HTERT RPE-1 (cell line): Measurements from ENCODE around the gene KLF1.
"Not testable (repeated sequence)": the region's sequence is repeated elsewhere in the genome, so short reads cannot be mapped to it uniquely, and the experiment has no call there.

Experiments
- in situ Hi-C: fragments of 300-500 bp; cut with MboI; formaldehyde crosslinking; loops from 4 replicates; pipeline ENCODE4 v1.14.3; 2020; ENCODE audit warnings: low sequenced_read_pairs

The KLF1 gene

DNA sequence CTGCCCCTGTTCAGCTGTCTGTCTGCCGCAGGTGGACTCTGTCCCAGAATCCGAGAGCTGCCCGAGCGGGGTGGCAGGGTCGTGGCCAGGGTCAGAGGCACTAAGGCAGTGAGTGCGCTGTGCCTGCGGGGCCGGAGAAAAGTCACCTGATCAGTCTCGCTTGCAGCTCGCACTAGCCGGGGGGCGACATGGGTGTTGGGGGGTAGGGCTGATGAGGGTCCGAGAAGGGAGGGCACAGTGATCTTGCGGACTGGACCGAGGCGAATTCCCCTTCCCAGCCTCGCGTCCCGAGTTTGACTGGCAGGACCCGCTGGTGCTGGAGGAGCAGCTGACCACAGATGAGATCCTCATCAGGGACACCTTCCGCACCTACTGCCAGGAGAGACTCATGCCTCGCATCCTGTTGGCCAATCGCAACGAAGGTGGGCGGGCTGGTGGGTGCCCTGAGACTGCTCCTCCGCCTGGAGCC, 4.6 kb upstream of the KLF1 start:
- in situ Hi-C loops, result no loop called here

DNA sequence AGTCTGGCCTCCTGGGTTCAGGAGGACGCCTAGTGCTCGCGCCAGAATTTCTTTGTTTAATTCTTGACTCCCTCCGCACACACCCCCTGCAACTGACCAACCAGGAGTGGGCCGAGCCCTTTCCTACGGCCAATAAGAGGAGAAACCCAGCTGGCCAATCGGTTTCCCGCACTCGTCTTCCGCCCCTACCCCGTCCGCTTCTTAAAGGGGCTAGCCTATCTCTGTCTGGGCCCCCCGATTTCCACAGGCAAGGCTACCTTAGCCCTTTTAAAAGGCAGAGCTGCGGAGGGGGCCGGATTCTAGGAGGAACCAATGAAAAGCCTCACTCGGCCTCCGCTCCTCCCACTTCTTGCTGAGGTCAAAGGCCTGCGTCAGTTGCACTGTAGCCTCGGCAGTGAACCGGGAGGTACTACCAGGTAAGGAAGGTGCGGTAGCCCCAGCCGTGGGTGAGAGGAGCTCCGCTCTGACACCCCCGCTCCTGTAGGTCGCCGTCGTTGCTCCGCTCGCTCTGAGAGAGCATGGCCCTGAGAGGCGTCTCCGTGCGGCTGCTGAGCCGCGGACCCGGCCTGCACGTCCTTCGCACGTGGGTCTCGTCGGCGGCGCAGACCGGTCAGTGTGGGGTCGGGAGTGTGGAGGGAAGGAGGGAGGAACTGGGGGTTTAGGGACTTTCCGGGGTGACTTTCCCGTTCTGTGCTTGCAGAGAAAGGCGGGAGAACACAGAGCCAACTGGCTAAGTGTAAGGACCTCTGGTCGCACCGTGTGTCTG, 4.0 kb upstream of the KLF1 start, which contains the start of gene GCDH:
Gene GCDH, plus strand, starts transcription at position 374 of the 766 bp plus-strand sequence. Its CDS starts 145 bp downstream, at position 519.
- in situ Hi-C loops, result no loop called here

DNA sequence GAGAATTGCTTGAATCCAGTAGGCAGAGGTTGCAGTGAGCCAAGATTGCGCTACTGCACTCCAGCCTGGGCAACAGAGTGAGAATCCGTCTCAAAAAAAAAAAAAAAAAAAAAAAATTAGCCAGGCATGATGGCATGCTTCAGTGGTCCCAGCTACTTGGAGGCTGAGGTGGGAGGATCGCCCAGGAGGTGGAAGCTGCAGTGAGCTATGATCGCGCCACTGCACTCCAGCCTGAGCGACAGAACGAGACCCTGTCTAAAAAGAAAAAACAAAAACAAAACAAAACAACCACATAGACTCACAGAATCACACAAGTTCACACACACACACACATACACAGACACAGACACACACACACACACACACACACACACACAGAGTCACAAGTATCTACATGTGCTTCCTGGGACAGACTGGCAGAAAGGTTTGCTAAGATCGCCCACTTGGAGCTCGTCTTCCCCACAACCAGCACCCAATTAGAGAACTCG, 3.3 kb upstream of the KLF1 start:
- in situ Hi-C loops, result not testable (repeated sequence)

- in situ Hi-C loops, result no loop called here
These were observed 1.1 kb upstream of the KLF1 start for GRCh38 chr19:12888006-12888603.

DNA sequence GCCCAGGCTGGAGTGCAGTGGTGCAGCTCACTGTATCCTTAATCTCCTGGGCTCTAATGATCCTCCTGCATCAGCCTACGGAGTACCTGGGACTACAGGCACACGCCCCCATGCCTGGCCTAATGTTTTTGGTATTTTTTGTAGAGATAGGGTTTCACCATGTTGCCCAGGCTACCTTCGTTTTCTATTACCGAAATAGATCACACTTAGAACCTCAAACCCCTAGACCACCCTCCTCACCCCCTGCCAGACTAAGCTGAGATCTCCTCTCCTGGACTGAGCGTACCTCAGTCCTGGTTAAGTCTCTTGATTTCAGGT, 391 bp downstream of the KLF1 start:
- in situ Hi-C loops, result no loop called here

GRCh38 chr19:12885749-12886650, 1.0 kb downstream of the KLF1 start:
- in situ Hi-C loops, result no loop called here

- in situ Hi-C loops, result no loop called here
These were observed 1.9 kb downstream of the KLF1 start for GRCh38 chr19:12884926-12885748.

DNA sequence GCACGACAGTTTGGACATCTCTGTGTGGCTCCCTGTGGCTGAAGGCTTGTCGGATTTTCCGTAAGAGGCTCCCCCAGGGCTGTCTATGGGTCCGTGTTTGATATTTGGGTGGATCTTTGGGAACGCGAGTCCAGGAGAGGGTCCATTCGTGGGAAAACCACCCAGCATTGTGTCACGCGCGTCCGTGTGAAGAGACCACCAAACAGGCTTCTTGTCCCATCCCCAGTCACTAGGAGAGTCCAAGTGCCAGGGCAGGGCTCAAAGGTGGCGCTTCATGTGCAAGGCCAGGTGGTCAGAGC, 2.4 kb downstream of the KLF1 start:
- in situ Hi-C loops, result no loop called here

GRCh38 chr19:12884202-12884601, 2.8 kb downstream of the KLF1 start:
- in situ Hi-C loops, result no loop called here

DNA sequence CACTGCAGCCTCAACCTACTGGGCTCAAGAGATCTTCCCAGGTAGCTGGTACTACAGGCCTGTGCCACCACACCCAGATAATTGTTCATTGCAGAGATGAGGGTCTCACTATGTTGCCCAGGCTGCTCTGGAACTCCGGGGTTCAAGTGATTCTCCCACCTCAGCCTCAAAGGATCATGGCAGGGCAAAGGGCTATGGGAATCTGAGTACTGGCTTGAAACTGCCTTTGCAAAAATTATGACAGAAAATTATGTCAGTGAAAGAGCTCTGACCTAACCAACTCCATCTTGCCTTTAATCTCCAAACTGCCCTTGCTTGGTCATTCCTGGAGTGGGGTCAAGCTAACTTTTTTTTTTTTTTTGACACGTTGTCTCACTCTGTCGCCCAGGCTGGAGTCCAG, 4.4 kb downstream of the KLF1 start:
- in situ Hi-C loops, result no loop called here

- in situ Hi-C loops, result no loop called here
These were observed 5.7 kb downstream of the KLF1 start, which contains the start of gene DNASE2 for GRCh38 chr19:12881172-12881808. TSS of gene DNASE2 (minus strand) at chr19:12881449. CDS start at chr19:12881375, 74 bp downstream.

DNA sequence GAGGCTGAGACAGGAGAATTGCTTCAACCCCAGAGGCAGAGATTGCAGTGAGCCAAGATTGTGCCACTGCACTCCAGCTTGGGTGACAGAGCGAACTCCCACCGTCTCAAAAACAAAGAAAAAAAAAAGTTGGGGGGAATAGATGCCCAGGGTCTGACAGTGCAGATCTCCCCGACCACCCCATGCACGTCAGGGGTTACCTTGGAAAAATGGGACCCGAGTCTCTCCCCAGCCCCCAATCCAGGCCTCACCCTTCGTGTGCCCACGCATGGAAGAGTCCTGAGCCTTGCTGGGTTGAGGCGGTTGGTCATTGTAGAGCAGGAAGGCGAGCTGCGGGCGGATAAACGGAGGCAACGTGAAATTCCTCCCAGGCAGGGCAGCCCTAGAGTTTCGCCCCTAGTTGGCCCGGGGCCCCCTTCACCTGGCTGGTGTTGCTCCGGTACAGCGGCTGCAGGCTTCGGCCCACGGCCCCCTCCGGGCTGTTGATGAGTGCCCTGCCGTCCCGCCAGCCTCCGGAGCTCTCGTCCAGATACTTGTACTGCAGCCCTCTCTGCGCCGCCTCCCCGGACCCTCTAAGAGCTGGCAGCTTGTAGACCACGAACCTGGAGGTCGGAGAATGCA, 6.3 kb downstream of the KLF1 start:
- in situ Hi-C loops, result no loop called here

DNA sequence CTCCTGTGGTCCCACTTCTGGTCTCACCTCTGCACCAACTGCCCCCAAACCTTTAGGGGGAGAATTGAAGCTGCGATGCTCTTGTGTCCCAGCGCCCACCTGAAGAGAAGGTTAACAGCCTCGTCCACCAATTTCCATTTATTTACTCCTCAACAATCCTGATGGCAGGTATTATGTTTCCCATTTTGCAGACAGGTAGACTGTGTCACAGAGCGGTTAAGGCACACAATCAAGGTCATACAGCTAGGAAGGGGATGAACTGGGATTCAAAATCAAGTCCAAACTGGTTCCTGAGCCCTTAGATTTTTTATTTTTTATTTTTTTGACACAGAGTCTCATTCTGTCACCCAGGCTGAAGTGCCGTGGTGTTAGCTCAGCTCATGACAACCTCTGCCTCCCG, 11.9 kb downstream of the KLF1 start:
- in situ Hi-C loops, result no loop called here

- in situ Hi-C loops, result no loop called here
These were observed 12.9 kb downstream of the KLF1 start for GRCh38 chr19:12873891-12874745.

- in situ Hi-C loops, result no loop called here
These were observed 13.8 kb downstream of the KLF1 start for GRCh38 chr19:12872941-12873890.

- in situ Hi-C loops, result no loop called here
These were observed 14.7 kb downstream of the KLF1 start for GRCh38 chr19:12872255-12872654.

DNA sequence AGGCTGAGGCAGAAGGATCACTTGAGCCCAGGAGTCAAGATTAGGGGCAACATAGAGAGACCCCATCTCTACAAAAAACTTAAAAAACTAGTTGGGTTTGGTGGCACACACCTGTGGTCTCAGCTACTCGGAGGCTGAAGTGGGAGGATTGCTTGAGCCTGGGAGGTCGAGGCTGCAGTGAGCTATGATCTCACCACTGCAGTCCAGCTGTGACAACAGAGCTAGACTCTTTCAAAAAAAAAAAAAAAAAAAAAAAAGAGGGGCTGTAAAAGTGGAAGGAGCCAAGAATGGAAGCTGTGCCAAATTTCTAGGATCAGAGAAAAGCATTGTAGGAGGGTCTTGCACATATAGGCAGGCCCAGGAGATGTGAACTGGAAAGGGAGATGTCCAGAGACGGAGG, 15.3 kb downstream of the KLF1 start:
- in situ Hi-C loops, result no loop called here
